Middle frontal gyrus (tissue), 1 donor: Measurements from ENCODE around the gene LMNB1.
"Not testable (repeated sequence)": the region's sequence is repeated elsewhere in the genome, so short reads cannot be mapped to it uniquely, and the experiment has no call there.

Experiments used
- DNase-seq: peaks from one replicate; pipeline ENCODE4 v3.0.0-alpha.2; 2015; ENCODE audit warnings: low spot score; ENCODE audit errors: extremely low spot score

The LMNB1 gene

GRCh38 chr5:126778675-126779403 lies 1.9 kb downstream of the LMNB1 start:
- no peak for DNase-seq

- peak; percentile 55 for DNase-seq
These were observed 3.4 kb downstream of the LMNB1 start for GRCh38 chr5:126780165-126780827.

DNA sequence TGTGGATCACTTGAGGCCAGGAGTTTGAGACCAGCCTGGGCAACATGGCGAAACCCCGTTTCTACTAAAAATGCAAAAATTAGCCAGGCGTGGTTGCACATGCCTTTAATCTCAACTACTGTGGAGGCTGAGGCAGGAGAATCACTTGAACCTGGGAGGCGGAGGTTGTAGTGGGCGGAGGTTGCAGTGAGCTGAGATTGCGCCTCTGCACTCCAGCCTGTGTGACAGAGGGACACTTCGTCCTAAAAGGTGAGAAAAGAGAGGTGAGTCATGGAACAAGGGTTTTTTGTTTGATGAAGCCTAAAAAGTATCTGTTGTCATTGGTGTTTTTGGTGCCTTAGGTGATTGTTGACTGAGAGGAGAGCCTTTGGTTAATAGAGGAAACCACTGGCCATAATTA lies 11.5 kb downstream of the LMNB1 start:
- not testable (repeated sequence) for DNase-seq

DNA sequence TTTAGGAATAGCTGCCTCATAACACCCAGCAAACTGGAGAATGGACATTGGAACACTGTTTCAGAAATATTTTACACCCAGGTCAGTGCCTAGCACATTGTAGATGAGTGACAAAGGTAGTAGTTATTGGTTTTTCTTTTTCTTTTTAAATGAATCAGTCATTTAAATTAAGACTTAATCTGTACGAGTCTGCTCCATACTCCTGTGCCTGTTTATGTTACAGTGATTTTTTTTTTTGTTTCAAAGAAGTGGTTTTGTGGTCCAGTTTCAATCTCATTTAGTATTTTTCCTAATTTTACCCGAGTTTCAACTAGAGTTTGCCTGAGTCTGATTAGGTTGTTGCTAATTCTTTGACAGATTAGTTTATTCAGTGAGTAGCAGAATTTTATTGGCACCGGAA lies 16.2 kb downstream of the LMNB1 start:
- DNase-seq, result no peak

GRCh38 chr5:126793648-126794047 lies 16.7 kb downstream of the LMNB1 start:
- not testable (repeated sequence) for DNase-seq

DNA sequence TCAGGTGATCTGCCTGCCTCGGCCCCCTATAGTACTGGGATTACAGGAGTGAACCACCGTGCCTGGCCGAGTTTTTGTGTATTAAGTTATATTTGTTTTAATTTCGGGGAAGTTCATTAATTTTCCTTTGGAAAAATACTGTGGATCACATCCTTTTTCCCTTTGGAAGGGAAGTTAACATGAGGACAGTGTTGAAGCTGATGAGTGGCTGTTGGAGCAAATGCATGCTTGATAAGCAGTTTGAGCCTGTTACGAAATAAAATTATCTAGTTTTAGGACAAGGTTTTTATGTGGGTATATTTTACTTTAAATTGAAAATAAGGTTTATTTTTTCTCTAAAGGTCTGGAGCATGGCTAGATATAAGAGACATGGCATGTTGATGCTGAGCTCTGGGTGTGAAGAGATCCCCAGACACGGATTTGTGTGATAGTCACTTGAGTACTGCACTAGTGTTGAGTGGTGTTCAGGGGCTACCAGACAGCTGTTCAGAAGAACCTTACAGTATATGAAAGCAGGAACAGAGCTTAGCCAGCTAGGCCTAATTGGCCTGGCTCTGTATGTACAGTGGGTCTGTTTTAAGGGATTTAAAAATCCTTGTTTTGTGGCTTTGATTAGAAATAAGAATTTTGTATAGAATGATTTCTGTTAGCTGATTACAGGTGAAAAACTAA lies 17.4 kb downstream of the LMNB1 start:
- DNase-seq, result no peak

GRCh38 chr5:126799780-126800179 lies 22.8 kb downstream of the LMNB1 start:
- DNase-seq, result no peak

DNA sequence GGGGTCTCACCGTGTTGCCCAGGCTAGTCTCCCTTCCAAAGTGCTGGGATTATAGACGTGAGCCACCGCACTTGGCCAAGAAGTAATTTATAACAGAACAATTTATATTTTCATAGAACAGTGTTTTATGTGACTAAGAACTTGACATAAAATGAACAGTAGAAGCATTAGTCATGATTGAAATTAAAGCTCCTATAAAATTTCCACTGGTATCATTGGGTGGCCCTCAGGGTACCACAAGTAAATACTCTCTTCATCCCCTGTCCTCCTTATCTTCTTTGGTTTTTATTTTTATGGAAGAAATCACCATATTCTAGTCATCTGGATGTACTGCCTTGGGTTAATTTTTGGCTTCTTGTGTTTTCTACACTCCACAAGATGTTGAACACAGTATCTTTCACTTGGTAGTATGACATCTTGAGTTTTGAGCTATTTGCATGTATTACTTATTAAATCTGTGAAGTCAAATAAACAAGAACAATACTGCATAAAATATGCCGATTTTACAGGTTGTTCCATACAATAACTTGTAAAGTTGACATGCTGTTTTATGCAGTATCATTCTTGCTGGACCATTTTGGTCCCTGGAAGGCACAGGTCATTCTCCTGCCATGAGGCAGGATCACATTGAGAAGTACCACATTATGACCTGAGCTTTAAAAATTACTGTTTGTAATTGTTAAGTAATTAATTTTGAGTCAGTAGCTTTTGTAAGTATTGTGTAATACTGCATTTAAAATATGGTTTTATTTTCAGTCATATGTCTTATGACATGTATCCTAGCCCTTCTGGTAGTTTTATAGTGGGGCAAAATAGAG lies 24.4 kb downstream of the LMNB1 start:
- DNase-seq, result no peak

- DNase-seq, result no peak
These were observed 25.0 kb downstream of the LMNB1 start for GRCh38 chr5:126801992-126802294.

DNA sequence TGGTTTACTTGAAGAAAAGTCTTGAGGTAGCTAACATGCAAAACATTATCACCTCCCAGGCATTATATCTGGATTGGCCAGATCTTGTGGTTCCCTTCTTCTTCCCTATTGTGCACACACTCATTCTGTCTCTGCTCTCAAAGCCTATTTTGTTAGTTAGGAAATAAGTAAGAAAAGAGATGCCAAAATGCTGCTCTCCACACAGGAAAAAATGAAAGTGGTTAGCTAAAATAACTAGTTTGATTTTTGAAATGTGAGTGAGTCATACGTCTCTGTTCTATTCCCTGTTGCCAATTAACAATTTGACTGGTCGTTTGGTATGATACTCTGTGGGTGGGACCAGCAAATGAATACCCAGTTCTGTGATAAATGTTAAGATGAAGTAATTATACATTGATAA lies 28.1 kb downstream of the LMNB1 start:
- no peak for DNase-seq

GRCh38 chr5:126808521-126808988 lies 31.6 kb downstream of the LMNB1 start:
- no peak for DNase-seq

DNA sequence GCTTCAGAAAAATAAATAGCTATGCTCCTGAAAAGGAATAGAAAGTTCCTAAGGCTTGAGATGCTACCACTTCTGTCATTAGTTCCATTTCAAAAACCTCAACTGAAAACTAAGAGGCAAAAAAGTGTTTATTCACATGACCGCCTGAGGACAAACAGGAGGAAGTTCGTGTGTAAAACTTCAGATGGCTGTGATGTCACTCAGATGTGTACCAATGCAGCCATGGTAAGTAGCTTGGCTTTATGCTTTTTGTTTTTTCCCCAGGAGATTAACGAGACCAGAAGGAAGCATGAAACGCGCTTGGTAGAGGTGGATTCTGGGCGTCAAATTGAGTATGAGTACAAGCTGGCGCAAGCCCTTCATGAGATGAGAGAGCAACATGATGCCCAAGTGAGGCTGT lies 33.0 kb downstream of the LMNB1 start:
- DNase-seq, result no peak

- no peak for DNase-seq
These were observed 33.9 kb downstream of the LMNB1 start for GRCh38 chr5:126810596-126811380.

- DNase-seq, result no peak
These were observed 34.7 kb downstream of the LMNB1 start for GRCh38 chr5:126811515-126812198.

- no peak for DNase-seq
These were observed 35.2 kb downstream of the LMNB1 start for GRCh38 chr5:126812199-126812570.

- not testable (repeated sequence) for DNase-seq
These were observed 36.9 kb downstream of the LMNB1 start for GRCh38 chr5:126813799-126814198.

GRCh38 chr5:126814721-126815404 lies 37.9 kb downstream of the LMNB1 start:
- DNase-seq, result no peak

GRCh38 chr5:126816649-126817048 lies 39.7 kb downstream of the LMNB1 start:
- DNase-seq, result no peak

DNA sequence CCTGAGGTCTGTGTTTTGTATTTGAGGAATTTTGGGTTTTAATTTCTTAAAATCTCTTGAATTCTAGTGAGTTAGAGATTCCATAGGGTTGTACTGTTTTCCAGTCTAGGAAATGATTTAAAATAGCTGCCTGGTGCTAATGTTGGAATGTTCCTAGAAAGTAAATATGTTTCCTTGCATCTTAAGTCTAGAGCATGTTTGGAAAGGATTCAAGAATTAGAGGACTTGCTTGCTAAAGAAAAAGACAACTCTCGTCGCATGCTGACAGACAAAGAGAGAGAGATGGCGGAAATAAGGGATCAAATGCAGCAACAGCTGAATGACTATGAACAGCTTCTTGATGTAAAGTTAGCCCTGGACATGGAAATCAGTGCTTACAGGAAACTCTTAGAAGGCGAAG lies 41.8 kb downstream of the LMNB1 start:
- no peak for DNase-seq

DNA sequence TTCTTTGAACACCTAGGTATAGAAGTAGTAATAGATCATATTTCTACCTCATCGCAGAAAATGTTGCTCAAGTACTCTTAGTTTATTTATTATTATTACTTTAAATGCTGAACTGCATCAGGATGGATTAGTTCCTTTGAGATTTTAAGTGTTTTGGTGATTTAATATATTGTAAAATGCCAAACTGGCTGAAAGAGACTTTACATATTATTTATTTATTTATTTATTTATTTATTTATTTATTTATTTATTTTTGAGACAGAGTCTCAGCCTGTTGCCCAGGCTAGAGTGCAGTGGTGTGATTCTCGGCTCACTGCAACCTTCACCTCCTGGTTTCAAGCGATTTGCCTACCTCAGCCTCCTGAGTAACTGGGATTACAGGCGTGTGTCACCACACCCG lies 42.3 kb downstream of the LMNB1 start:
- DNase-seq, result no peak
